Astrocyte (in vitro differentiated cells and primary cell): ENCODE data around the gene TEX22.

Experiments used
- EZH2 ChIP-seq: IDR thresholded peaks from 2 replicates; pipeline ENCODE4 v1.6.1; 2012; ENCODE audit warnings: mild to moderate bottlenecking, low read length, inconsistent platforms; ENCODE audit not compliant: insufficient read depth
- TF ChIP-seq, protein P1 (sequence below): IDR thresholded peaks from 2 replicates; pipeline ENCODE4 v1.5.1; 2011; ENCODE audit warnings: low read depth, mild to moderate bottlenecking, inconsistent platforms, low read length, moderate library complexity; ENCODE audit not compliant: insufficient read depth

DNA sequence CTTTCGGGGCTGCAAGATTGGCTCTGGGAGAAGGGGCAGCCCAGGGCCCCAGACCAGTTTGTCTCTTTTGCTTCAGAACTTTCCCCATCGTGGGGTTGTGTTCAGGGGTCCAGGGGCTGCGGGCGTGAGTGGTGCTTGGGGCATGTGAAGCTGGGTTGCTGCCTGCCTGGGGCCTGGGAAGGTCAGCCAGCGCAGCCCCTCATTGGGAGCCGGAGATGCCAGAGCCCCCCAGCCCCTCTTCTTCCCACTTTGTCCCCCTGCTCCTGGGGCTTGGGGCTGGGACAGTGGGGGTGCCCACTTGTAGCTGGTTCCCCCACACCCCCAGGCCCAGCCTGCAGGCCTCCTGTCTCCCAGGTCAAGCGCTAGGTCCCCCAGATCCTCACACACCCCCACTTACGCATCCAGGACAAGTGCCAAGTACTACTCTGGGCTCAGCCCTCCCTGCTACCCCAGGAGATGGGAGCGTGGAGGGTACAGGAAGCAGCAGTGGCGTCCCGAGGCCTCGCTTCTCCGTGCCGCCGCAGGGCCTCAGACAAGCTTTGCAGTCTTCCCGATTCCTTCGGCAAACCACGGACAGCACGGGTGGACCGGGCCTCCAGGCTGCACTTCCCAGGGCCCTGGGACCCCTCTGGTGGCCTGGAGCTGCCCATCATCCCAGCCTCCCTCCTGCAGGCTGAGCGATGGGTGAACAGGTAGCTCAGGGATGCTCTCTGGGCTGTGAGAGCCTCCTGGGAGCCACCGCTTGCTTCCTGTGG lies 42.3 kb upstream of the TEX22 start:
- TF ChIP-seq, protein P1, sequence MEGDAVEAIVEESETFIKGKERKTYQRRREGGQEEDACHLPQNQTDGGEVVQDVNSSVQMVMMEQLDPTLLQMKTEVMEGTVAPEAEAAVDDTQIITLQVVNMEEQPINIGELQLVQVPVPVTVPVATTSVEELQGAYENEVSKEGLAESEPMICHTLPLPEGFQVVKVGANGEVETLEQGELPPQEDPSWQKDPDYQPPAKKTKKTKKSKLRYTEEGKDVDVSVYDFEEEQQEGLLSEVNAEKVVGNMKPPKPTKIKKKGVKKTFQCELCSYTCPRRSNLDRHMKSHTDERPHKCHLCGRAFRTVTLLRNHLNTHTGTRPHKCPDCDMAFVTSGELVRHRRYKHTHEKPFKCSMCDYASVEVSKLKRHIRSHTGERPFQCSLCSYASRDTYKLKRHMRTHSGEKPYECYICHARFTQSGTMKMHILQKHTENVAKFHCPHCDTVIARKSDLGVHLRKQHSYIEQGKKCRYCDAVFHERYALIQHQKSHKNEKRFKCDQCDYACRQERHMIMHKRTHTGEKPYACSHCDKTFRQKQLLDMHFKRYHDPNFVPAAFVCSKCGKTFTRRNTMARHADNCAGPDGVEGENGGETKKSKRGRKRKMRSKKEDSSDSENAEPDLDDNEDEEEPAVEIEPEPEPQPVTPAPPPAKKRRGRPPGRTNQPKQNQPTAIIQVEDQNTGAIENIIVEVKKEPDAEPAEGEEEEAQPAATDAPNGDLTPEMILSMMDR = no peak
- no peak for TF ChIP-seq EZH2
